ENCODE data around the gene XIRP1.
"Not testable (repeated sequence)": the region's sequence is repeated elsewhere in the genome, so short reads cannot be mapped to it uniquely, and the experiment has no call there.

XIRP1 gene

DNA sequence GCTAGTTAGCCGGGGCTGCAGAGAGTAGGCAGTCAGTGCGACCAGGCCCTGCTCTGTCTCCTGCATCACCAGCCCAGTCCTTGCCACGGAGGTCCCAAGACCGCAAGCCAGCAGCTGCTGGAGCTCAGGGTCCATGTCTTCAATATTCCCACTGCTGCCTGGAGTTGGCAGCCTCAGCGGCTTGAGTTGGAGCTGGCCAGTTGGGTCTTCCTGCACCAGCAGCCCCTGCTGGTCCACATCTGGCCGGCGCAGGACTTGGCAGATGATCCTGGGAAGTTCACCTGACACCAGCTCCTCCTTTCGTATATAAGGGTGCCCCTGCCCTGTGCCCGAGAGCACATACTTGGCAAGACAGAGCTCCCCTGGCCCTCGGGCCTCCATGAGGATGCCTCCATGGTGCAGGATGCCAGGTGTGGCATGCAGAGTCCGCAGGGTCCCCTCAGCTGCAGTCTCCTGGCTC is 5.7 kb downstream of the XIRP1 start:
- in situ Hi-C loops (cut with MboI; ENCODE audit: low sequenced_read_pairs) = loop anchor here (5.0 kb wide), 1 partner anchor 101 kb away; no protein-coding TSS in a partner anchor

- in situ Hi-C loops (cut with MboI; ENCODE audit: low sequenced_read_pairs) = loop anchor here (5.0 kb wide), 1 partner anchor 101 kb away; no protein-coding TSS in a partner anchor
These were observed 6.3 kb downstream of the XIRP1 start for GRCh38 chr3:39185959-39186691.

DNA sequence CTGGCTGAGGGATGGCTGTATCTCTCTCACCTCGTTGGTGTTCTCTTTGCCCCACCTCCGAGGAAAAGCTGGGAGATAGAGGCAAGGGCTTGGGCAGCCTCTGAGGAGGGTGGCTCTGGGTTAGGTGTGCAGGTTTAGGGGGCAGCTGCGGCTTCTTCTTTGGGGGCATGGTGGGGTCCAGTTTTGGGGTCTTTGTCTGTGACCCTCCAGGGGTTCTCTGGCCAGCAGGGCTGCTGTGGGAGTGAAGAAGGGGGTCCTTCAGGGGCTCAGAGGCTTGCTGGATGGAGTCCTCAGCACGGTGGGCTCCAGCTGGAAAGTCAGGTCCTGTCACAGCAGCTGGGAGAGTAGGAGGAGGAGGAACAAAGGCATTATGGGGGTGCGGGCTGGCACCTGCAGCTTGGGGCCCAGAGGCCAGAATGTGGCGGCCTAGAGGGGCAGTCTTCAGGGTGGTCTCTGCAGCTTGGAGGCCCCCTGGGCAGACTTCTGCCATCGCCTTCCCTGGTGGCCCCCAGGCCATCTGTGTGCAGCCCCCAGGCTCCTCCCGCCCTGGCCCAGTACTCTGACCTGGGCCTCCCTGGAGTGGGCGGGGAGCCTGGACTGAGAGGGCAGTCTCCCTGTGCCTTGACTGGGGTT is 7.0 kb downstream of the XIRP1 start:
- in situ Hi-C loops (cut with MboI; ENCODE audit: low sequenced_read_pairs) = loop anchor here (5.0 kb wide), 1 partner anchor 102 kb away; no protein-coding TSS in a partner anchor

GRCh38 chr3:39184968-39185285 is 7.5 kb downstream of the XIRP1 start:
- in situ Hi-C loops (cut with MboI; ENCODE audit: low sequenced_read_pairs) = loop anchor here (5.0 kb wide), 1 partner anchor 102 kb away; no protein-coding TSS in a partner anchor

DNA sequence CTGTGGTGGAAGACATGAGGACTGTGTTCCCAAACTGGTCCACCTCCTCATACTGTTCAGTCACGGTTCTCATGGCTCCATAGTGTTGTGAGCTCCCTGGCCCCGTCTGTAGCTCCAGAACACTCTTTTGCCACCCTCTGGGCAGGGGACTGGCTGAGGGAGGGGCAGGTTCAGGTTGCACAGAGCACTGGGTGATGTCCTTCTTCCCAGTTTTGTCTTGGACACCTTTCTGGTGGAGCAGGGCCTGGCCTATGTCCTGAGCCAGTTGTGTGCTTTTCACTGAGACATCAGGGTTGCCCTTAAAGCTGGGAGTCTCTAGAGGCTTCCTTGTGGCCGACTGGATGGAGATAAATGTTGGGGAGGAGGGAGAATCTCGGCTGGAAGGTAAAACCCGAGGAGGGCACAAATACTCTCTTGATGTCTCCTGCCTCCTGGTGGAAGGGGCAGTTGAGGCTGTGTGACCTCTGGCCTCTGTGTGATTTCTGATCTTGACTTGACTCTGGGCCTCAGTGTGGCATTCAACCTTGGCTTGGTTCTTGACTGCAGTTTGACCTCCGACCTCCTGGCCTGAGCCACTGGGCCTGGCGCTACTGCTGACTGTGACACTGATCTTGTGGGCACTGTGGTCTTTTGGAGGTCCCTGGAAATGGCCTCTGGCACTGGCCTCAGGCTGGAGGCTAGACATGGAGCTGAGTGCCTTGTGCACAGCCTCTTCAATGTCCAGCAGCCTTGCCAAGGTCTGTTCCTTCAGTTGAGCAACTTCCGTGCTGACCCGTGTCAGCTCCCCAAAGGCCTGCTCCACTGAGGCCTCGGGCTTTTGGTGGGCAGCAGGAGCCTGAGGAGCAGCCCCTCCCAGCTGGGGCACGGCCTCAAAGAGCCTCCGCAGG is 8.1 kb downstream of the XIRP1 start:
- in situ Hi-C loops (cut with MboI; ENCODE audit: low sequenced_read_pairs) = no loop called here

DNA sequence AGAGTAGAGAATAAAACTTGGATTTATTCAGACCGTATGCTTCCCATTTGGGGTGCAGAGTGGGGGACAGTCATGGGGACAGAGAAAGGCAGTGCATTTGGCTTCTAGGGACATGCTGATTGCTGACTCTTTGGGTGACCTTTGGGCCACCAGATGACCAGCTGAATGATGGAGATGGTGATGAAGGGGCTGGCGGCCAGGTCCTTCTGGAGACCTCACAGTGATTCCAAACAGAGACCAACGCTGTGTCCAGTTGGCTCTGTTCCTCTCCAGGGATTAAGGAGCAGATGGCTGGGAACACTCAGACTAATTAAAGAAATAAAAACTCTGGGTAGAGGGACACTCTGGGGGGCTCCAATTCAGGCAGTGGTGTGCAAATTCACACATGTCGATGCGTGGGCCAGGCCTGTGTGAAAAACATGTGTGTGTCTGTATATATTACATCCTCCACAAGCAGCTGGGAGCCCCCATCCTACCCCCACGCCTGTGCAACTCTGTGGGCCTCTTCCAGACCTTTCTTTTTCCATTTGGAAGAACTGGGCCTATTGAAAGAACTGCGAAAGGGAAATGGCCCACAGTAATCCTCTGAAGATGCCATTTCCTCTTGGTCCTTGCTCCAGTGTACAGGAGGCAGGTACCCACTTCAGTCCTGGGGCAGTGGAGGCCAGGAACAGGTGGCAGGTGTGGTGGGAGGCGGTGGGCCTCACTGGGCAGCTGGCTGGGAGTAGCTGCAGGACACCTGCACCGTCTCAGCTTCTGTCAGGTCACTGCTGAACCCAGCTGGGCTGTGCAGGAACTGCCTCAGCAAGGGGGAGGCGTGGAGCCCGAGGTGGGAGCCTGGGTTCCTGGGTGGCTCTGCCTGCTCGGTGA is 8.9 kb downstream of the XIRP1 start:
- in situ Hi-C loops (cut with MboI; ENCODE audit: low sequenced_read_pairs) = no loop called here

DNA sequence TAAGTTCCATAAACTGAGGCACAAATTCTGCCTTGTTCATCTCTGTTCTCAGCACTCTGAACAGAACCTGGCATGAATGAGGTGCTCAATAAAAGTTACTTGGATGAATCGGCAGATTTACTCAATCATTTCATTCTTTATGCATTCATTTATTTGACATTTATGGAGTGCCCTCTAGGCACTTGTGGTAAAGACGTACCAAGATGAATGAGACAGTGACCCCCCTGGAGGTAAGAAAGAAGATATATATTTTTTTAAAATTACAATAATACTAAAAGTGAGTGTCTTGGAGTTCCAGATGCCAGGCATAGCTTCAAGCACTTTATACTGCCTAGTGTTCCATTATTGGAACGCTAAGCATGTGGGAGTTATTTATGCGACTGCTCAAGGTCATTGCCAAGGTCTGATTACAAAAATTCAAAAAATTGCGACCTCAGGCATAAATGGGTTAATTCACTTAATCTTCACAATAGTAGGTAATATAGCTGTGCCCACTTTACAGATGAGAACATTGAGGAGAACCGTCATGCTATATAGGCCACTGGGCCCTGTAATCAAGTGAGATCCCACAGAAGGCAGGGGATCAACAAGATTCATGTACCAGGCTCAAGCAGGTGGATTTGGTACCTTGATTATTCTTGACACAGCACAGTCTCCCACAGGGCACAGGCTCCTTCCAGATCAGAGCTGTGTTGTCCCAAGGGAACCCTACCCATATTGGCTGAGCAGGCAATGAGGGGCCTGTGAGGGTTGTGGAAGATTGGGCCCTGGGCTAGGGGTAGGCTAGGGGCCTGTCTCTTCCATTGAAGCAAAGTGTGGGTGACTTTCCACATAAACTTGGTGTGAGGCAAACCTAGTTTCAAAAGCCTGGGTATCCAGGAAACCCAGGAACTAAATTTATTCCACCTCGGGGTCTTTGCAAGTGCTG is 10.7 kb downstream of the XIRP1 start:
- in situ Hi-C loops (cut with MboI; ENCODE audit: low sequenced_read_pairs) = no loop called here

- in situ Hi-C loops (cut with MboI; ENCODE audit: low sequenced_read_pairs) = no loop called here
These were observed 11.6 kb downstream of the XIRP1 start for GRCh38 chr3:39180546-39181346.

GRCh38 chr3:39180183-39180545 is 12.2 kb downstream of the XIRP1 start:
- in situ Hi-C loops (cut with MboI; ENCODE audit: low sequenced_read_pairs) = no loop called here

DNA sequence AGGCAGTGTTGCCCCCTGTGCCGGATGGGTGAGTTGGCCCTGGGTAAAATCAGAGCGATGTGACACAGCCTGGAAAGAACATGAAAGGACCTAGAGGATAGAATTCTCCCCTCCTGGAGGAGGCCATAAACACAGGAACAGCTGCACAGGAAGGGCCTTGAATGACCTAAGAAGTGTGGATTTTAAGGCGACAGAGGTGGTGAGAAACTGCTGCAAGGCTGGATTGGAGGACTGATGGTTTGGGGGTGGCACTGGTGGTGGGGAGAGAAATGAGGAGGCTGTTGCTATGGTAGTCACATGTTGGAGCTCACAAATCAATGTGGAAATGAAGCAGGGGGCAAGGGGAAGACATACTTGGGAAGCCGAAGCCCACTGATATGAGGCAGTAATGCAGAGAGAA is 13.8 kb downstream of the XIRP1 start:
- in situ Hi-C loops (cut with MboI; ENCODE audit: low sequenced_read_pairs) = no loop called here

- in situ Hi-C loops (cut with MboI; ENCODE audit: low sequenced_read_pairs) = no loop called here
These were observed 14.6 kb downstream of the XIRP1 start for GRCh38 chr3:39177708-39178332.

GRCh38 chr3:39176025-39176714 is 16.2 kb downstream of the XIRP1 start:
- in situ Hi-C loops (cut with MboI; ENCODE audit: low sequenced_read_pairs) = no loop called here

DNA sequence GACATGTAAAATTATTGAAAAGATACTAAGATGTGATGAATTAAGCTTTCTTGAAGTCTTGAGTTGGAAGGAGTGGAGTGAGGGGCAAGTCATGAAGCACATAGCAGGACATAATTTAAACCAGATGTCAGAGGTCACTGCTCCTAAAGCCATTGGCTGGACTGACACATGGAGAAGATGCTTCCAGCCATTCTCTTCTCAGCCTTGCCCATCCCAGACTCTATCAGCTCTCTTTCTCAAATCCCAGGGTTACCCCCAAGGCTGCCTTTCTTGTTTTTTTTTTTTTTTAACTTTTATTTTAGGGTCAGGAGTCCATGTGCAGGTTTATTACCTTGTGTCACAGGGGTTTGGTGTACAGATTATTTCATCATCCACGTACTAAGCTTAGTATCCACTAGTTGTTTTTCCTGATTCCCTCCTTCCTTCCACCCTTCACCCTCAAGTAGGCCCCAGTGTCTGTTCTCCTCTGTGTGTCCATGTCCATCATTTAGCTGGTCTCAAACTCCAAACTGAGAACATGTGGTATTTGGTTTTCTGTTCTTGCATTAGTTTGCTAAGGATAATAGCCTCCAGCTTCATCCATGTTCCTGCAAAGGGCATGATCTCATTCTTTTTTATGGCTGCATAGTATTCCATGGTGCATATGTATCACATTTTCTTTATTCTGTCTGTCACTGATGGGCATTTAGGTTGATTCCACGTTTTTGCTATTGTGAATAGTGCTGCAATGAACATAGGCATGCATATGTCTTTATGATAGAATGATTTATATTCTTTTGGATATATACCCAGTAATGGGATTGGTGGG is 18.9 kb downstream of the XIRP1 start:
- in situ Hi-C loops (cut with MboI; ENCODE audit: low sequenced_read_pairs) = no loop called here

- in situ Hi-C loops (cut with MboI; ENCODE audit: low sequenced_read_pairs) = no loop called here
These were observed 20.5 kb downstream of the XIRP1 start for GRCh38 chr3:39171860-39172259.

- in situ Hi-C loops (cut with MboI; ENCODE audit: low sequenced_read_pairs) = not testable (repeated sequence)
These were observed 21.5 kb downstream of the XIRP1 start for GRCh38 chr3:39170877-39171276.

- in situ Hi-C loops (cut with MboI; ENCODE audit: low sequenced_read_pairs) = no loop called here
These were observed 21.9 kb downstream of the XIRP1 start for GRCh38 chr3:39170461-39170860.

- in situ Hi-C loops (cut with MboI; ENCODE audit: low sequenced_read_pairs) = no loop called here
These were observed 22.7 kb downstream of the XIRP1 start for GRCh38 chr3:39169712-39170111.

All from HL-60/S4 (cell line).